COLO668 (cell line): ENCODE data around the gene ELAC2.
"Not testable (repeated sequence)": the region's sequence is repeated elsewhere in the genome, so short reads cannot be mapped to it uniquely, and the experiment has no call there.

Experiments used
- DNase-seq: peaks from one replicate; lab custom pipeline; 2025; ENCODE audit not compliant: unreplicated experiment; lab: John Stamatoyannopoulos, UW

The ELAC2 gene

DNA sequence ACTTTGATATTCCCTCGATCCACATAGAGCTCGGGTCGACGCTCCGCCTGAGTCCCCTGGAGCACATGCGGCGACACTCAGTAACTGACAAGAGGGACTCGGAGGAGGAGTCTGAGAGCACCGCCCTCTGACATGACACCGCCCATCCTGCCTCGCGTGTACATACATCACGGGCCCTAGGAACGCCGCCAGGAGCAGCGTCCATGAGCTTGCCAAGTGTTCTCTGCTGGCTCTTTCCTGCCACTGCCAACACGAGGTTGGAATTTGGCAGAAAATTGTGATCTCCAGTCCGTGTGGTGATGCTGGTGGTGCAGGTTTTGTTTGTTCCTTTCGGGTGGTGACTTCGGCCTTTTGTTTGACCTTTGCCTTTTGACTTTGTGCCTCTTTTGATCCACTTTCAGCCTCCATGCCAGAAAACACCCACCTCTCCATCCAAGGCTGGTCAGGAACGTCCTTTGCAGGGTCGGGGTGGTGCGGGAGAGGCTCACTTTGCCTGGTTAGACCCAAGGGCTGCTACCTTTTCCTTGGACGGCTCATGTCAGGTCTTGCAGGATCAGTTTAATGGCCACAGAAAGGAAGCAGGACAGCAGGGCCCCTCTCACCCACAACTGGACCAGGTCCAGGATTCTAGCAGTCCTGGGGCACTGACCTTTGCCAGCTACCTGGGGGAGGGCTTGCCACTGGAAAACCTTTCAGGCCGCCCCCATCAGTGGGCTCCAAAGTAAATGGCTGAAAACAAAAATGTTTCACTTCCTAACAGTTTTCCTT lies 27.6 kb downstream of the ELAC2 start:
- no peak for DNase-seq

DNA sequence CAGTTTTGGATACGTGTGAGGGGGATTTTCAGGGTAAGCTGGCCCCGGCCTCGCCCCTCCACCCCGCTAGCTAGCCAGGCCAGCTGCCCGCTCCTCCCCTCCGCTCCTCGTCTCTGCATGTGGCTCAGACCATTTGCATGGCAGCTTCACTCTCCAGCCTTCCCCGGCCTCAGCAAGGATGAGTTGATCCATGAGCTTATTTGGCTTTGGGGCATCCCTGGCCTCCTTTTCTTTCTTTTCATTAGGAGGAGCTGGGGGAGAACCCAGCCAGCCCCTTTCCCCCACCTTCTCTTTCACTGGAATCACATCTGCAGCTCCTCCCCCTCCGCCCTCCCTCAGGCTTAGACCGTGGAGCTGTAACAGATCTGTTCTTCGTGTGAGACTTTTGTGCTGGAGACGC lies 30.7 kb downstream of the ELAC2 start:
- no peak for DNase-seq

DNA sequence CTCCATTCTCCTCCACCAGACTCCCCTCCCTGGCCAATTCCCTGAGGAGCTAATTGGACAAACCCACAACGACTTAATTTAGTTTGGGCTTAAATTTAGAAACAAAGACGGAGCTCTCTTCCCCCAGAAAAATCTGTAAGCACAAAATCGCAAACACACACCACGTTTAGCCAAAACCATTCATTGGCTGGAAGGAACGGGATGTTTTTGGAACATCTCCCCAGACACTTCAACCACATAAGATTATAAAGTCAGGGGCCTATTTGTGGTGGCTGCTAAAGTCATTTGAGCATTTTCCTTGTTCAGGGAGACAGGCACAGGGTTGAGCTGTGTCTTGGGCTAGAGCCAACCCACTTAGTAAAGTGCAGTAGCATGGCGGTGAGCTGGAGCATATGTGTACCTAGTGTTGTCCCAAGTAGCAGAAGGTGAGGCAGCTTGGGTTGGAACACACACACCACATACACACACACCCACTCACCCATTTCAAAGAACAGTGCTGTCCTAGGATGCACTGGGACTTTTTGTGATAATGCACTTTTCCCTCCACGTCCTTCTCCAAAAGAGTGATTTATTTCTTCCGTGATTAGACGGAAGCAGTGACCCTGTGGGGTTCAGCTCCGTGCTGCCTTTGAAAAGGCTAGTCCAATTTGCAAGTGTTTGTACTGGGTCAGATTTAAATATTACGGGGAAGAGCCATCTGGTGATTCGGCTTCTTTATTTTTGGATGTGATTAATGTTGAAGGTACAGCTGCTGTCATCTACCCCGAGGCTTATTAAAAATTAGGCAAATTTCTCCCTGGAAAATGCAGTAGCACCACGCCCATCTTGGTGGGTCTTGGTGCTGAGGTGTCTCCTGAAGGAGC lies 32.2 kb downstream of the ELAC2 start:
- no peak for DNase-seq

DNA sequence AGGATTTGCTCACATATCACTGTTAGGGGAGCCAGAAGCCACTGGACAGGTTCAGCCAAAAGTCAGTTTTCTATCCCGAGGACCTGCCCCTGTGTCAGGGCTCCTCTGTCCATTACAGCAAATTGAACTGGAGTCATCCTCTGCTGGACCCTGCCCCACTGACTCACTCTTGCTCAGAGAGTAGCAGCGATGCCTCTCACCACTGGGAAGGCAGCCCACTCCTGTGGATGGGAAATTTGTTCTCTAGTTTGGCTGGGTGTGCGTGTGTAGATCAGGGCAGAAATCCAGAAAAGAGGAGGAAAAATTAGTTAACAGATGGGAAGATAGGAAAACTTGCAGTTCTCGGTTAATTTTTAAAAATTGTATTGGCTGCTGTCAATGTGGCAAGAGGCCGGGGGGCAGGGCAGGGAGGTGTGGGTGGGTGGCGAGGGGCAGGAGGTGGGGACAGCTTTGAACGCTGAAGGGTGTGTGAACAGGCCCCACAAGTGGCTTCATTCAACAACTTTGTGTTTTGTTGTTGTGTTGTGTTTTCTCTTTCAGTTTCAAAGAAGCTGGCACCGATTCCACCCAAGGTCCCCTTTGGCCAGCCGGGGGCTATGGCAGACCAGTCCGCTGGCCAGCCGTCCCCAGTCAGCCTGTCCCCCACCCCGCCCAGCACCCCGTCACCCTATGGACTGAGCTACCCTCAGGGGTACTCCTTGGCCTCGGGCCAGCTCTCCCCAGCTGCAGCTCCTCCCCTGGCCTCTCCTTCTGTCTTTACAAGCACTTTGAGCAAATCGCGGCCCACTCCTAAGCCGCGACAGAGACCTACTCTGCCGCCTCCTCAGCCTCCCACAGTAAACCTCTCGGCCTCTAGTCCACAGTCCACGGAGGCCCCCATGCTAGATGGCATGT lies 33.6 kb downstream of the ELAC2 start:
- no peak for DNase-seq

DNA sequence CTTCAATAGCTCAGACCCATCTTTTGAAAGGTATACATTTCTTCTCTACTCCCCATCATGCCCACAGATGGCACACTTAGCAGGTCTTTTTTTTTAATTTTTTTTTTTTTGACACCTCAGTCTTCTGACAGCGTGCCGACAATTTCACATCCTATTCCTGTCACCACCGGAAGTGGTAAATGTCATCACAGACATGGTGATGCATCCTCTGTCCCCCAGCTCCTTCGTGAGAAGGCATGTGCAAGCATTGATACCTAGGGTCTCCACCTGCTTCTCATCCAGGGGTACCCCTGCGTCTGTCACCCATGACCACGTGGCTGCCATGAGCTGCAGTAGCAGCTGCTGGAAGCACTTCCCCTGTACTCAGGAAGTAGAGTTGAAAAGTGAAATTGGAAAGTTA lies 35.6 kb downstream of the ELAC2 start:
- no peak for DNase-seq

DNA sequence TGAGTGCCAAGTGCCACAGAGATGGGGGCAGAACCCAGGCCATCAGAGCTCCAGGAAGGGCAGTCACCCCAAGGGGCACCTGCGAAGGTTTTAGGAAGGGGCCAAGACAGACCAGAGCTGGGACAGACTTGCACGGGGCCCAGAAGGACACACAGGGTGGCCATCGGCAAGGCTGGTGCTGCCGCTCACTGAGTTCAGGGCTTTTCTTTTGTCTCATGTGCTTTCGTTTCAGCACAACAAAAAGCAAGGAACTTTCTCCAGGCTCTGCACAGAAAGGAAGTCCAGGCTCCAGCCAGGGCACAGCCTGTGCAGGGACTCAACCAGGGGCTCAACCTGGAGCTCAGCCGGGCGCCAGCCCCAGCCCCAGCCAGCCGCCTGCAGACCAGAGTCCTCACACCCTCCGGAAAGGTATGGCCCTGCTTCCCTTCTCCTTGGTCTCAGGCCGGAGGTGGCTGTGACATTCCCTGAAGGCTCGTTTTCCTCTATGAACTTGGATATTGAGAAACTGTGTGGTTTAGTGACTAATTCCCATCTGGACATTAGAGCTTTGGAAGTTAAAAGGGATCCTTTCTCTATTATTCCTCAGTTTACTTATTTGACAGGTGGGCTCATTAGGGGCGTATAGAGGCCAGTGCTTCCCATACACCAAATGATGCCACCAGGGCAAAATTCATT lies 37.9 kb downstream of the ELAC2 start:
- no peak for DNase-seq

DNA sequence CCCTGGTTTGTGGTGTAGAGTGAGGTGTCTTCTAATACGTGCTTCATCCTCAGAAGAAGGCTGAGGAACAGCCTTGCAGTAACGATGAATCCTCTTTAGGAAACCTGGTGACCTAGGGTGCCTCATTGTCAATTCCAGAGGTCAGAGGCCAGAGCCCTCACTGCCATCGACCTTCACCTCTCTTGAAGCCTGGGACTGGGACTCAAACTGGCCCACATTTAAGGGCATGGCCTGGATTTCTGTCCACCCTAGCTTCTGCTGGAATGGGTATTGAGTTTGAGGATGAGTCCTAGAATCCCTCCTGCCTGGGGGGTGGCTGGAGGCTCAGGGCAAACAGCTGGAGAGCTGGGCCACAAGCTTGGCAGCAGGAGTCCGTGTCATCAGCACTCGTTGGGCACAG lies 38.6 kb downstream of the ELAC2 start:
- no peak for DNase-seq

DNA sequence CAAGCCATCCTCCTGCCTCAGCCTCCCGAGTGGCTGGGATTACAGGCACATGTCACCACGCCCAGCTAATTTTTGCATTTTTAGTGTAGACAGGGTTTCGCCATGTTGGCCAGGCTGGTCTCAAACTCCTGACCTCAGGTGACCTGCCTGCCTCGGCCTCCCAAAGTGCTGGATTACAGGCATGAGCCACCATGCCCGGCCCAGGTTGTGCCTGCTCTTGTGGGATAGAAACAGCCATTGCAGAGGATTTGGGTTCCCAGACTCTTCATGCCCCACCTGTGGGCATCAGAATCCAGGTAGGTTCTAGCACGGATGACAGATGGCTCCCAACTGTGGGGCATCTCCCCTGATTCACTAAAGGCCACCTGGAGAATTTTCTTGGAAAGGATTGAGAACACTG lies 39.0 kb downstream of the ELAC2 start:
- not testable (repeated sequence) for DNase-seq

DNA sequence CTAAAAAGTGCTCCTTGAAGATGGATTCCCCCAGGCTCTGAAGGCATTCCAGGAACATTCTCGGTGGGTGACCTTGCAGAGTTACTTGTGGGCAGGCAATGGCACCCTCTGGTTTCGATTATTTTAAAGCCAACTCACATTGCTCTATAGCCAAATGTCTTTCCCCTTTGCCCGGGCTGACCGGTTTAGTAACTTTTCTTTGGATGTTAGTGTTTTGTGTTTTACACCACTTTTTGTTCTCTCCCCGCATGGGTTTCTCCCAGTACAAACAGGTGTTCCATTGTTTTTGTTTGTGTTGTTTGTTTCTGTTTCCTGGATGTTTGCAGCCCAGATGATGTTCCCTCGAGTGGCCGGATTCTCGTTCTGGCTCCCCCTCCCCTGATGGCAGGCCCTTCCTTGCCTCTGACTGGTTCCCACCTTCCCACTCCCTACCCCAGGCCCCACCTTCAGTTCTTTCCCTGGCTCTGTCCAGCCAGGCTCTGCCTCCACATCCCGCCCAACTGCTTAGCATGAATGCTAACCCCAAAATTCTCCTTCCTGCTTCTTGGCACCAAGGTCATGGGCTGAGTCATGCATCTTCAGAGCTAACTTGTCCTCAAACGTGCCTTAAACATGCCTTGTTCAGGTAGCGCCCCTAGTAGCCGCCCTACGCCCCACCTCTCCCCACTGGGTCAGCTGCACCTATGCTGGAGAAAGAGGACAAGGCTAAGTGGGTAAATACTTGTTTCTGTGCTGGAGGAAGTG lies 40.6 kb downstream of the ELAC2 start:
- DNase-seq: no peak

DNA sequence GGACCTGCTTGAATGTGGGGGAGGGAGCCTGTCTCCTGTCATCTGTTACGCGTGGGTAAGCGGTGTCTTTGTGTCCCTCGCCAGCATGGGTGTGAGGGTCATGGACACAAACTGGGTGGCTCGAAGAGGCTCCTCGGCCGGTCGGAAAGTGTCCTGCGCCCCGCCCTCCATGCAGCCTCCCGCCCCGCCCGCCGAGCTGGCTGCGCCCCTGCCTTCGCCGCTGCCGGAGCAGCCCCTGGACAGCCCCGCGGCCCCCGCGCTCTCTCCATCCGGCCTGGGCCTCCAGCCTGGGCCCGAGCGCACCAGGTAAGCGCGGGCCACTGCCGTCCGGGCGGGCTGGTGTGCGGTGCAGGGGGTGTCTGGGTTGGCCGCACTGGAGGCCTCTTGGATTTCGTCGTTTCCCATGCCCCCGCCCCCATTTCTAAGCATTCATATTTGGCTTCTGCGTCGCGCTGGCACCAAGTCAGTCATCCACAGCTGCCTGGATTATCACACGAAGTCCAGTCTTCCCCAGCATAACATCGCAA lies 43.8 kb downstream of the ELAC2 start:
- no peak for DNase-seq

- DNase-seq: no peak
Measured at GRCh38 chr17:12973496-12974004, 44.3 kb downstream of the ELAC2 start.

- no peak for DNase-seq
Measured at GRCh38 chr17:12967962-12968361, 49.9 kb downstream of the ELAC2 start.

DNA sequence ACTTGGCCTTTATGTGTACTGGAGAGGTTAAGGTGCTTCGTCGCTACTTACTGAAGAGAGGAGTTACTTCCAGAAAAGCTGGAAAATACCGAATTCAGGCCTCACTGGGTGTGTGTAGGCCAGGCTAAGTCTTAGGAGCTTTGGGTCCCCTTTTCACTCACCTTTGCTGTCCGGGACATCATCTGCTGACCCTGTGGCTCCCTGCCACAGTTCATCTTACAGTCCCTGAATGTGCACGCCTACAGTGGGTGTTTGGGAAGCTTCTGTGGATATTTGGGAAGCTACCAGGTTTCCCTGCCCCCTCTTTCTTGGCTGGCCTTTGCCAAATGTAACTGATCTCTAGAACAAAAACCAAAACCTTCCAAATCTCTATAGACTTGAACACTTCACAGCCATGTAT lies 51.4 kb downstream of the ELAC2 start:
- no peak for DNase-seq

DNA sequence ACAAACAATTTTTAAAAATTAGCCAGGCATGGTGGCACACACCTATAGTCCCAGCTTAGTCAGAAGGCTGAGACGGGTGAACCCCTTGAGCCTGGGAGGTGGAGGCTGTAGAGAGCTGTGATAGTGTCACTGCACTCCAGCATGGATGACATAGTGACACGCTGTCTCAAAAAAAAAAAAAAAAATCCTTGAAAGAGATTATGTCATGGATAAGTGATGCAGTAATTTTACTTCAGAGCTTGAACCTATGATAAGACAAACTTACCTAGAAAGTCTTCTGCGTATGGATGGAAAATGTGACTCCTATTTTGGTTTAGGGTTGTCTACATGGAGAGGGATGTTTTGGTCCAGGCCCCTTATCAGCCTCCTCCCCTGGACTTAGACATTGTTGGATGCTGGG lies 51.8 kb downstream of the ELAC2 start:
- no peak for DNase-seq

DNA sequence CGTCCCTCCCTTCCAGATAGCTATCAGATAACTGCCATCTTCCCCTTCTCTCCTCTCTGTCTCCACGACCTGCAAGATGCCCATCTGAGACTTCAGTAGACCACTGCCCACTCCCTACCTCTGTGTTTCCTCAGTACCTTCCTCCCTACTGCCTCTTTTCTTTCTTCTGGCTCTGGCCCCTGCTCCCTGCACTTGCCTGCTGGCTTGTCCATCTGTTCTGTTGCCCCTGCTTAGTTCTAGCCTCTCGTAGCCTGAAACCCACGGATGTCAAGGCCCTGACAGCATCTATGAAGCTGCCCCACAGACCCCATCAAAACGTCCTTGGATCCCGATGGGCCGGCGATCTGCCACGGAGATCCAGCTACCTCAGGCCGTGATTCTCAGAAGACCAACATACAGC lies 53.0 kb downstream of the ELAC2 start:
- DNase-seq: no peak

GRCh38 chr17:12964162-12964561 lies 53.7 kb downstream of the ELAC2 start:
- no peak for DNase-seq

DNA sequence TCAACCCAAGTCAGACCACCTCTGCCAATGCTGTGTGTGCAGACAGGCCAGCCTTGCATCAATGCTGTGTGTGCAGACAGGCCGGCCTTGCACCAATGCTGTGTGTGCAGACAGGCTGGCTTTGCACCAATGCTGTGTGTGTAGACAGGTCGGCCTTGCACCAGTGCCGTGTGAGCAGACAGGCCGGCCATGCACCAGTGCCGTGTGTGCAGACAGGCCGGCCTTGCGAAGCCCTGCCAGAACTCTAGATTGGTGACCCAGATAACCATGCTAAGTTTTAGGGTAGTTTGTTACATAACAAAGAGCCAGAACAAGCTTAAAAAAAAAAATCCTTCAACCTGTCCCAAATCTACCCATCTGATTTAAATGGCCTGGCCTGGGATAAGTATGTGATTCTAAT lies 54.3 kb downstream of the ELAC2 start:
- DNase-seq: no peak

- no peak for DNase-seq
Measured at GRCh38 chr17:12961655-12962054, 56.2 kb downstream of the ELAC2 start.

GRCh38 chr17:12959441-12959840 lies 58.4 kb downstream of the ELAC2 start:
- no peak for DNase-seq

DNA sequence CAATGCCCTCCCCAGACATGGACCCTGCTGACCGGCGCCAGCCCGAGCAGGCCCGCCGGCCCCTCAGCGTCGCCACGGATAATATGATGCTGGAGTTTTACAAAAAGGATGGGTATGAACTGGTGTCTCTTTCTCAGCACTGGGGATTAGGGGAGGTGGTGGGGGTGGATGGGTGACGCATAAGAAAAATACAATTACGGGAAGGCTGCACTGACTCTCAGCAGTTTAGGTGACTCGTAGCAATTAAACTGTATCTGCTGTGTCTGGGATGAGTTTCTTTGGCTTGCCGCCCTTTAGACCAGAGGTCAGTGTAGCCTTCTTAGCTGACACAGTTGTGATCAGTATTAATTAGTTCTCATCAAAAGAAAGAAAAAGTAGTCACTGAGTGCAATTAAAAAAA lies 59.0 kb downstream of the ELAC2 start:
- no peak for DNase-seq
